Hepatocyte (in vitro differentiated cells): ENCODE data around the gene SMARCA2. TPM values are rescaled to one million over a fixed set of nuclear protein-coding genes. Genes with fewer than 3 reads are reported as not detected.

ENCODE experiments used
- DNase-seq: peaks from one replicate; pipeline ENCODE4 v3.0.0-alpha.2; 2016; ENCODE audit warnings: low spot score
- H2AFZ ChIP-seq: fragments of 200-600 bp; sonication (generic); 2 replicates; pipeline ENCODE4 v1.6.0; 2016; ENCODE audit warnings: antibody characterized with exemption, mild to moderate bottlenecking
- H3K27ac ChIP-seq: fragments of 200-600 bp; sonication (generic); 2 replicates; pipeline ENCODE4 v1.5.1; 2016; ENCODE audit warnings: mild to moderate bottlenecking
- H3K27me3 ChIP-seq: fragments of 200-600 bp; sonication (generic); 2 replicates; pipeline ENCODE4 v1.6.1; 2016
- H3K36me3 ChIP-seq: fragments of 200-600 bp; sonication (generic); replicated peaks from 2 replicates; pipeline ENCODE4 v1.5.1; 2016; ENCODE audit warnings: low read depth; ENCODE audit not compliant: insufficient read depth
- H3K4me1 ChIP-seq: fragments of 200-600 bp; sonication (generic); 2 replicates; pipeline ENCODE4 v1.5.1; 2016; ENCODE audit warnings: mild to moderate bottlenecking, moderate library complexity; ENCODE audit not compliant: insufficient read depth
- H3K4me2 ChIP-seq: fragments of 200-600 bp; sonication (generic); 2 replicates; pipeline ENCODE4 v1.6.0; 2016
- H3K4me3 ChIP-seq: fragments of 200-600 bp; sonication (generic); 2 replicates; pipeline ENCODE4 v1.5.1; 2016; ENCODE audit warnings: mild to moderate bottlenecking
- H3K79me2 ChIP-seq: fragments of 200-600 bp; sonication (generic); 2 replicates; pipeline ENCODE4 v1.6.0; 2017; ENCODE audit warnings: mild to moderate bottlenecking
- H3K9me2 ChIP-seq: fragments of 200-600 bp; sonication (generic); replicated peaks from 2 replicates; pipeline ENCODE4 v1.6.0; 2017; ENCODE audit warnings: mild to moderate bottlenecking; ENCODE audit not compliant: insufficient read depth
- H3K9me3 ChIP-seq: fragments of 200-600 bp; sonication (generic); 2 replicates; pipeline ENCODE4 v1.5.1; 2016; ENCODE audit warnings: low read depth, mild to moderate bottlenecking
- H4K20me1 ChIP-seq: fragments of 200-600 bp; sonication (generic); 2 replicates; pipeline ENCODE4 v1.6.0; 2016; ENCODE audit warnings: mild to moderate bottlenecking; ENCODE audit not compliant: insufficient read depth, poor library complexity, severe bottlenecking
- EZH2 ChIP-seq: fragments of 200-600 bp; sonication (generic); IDR thresholded peaks from 2 replicates; pipeline ENCODE4 v1.6.1; 2016; ENCODE audit warnings: antibody characterized with exemption, mild to moderate bottlenecking, borderline replicate concordance
- EZH2phosphoT487 ChIP-seq: fragments of 200-600 bp; sonication (generic); IDR thresholded peaks from one replicate; pipeline ENCODE4 v1.6.1; 2018; ENCODE audit warnings: antibody characterized with exemption, mild to moderate bottlenecking, low read depth, moderate library complexity; ENCODE audit not compliant: unreplicated experiment, severe bottlenecking
- WGBS: methylation state at CpG from one replicate; pipeline ENCODE4 v1.1.6; 2016; ENCODE audit warnings: low lambda C conversion rate; ENCODE audit errors: missing lambda C conversion rate; 5-methylcytosine and 5-hydroxymethylcytosine counted together
- polyA plus RNA-seq: library from polyadenylated mRNA; unstranded; fragments of >200 nt; fragmentation: Nextera tagmentation; extraction: Ambion mirVana; gene quantifications from 2 replicates; pipeline ENCODE4 v1.2.1, GENCODE V29; 2016
- total RNA-seq: library from RNA; depleted of rRNA; stranded (reverse); fragments of >200 nt; gene quantifications from 2 replicates; pipeline ENCODE4 v1.2.3, GENCODE V29; 2014
- TF ChIP-seq, protein P1 (sequence below): fragments of 200-600 bp; sonication (generic); IDR thresholded peaks from 2 replicates; pipeline ENCODE4 v1.5.1; 2016; ENCODE audit warnings: antibody characterized with exemption, mild to moderate bottlenecking; ENCODE audit not compliant: poor library complexity

SMARCA2 gene
- total and polyA plus RNA-seq, 2 experiments from 2014 or later: 39.9 to 65.3 TPM

DNA sequence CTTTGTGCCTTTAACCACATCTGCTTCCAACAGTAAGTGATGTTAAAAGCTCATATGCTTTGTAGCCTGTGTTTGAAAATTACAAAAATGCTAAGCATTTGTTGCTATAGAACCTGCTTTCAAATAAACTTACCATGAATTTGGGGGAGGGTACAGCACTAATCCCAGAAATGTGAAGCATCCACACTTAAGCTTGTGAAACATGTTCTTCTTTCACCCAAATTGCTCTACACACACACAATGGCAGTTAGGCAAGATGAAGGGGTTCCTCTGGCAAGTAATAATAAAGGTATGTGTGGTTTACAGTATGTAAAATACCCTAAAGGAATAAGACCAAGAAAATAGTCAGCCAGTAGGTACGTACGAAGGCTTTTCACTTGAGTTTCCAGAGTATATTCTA is 165.6 kb downstream of the SMARCA2 start:
- Histone ChIP-seq H3K79me2 (no peaks in the 10 kb centered on the region), H3K4me1 (no peaks in the 10 kb centered on the region), H4K20me1 (no peaks in the 10 kb centered on the region), H3K9me3 (no peaks in the 10 kb centered on the region), H3K27me3 (no peaks in the 10 kb centered on the region), H3K27ac (no peak overlapping the region), H3K36me3 (no peaks in the 10 kb centered on the region), H3K9me2 (no peaks in the 10 kb centered on the region), H3K4me3 (no peak overlapping the region), H3K4me2 (no peak overlapping the region), H2AFZ (no peak overlapping the region)
- DNase-seq: no peak
- no peak for TF ChIP-seq EZH2phosphoT487
- WGBS: 72% methylated on average over 2 of the region's 2 CpGs

DNA sequence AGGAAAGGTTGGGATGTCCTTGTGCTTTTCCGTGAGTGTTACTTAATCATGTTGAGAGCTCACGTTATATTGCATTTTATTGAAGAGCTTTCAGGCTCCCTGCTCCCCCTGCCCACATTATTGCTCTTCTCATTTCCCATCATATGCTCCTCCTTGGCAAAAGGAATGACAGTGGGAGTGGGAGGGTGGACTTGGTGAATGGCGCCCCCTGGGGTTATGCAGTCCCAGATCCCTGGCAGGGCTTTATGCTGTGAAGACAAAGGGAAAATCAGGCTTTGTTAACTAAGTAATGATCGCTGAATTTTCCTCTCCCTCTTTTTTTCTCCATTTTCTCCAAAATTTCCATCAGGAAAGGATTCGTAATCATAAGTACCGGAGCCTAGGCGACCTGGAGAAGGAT is 166.6 kb downstream of the SMARCA2 start:
- peak; percentile 13 for DNase-seq
- H3K9me3 ChIP-seq: no peaks in the 10 kb centered on the region
- 71% methylated on average over 7 of the region's 7 CpGs for WGBS
- no peaks in the 10 kb centered on the region for H3K4me1 ChIP-seq
- no peak overlapping the region for H3K4me2 ChIP-seq
- H3K79me2 ChIP-seq: no peaks in the 10 kb centered on the region
- no peaks in the 10 kb centered on the region for H3K9me2 ChIP-seq
- H2AFZ ChIP-seq: no peak overlapping the region
- no peaks in the 10 kb centered on the region for H3K27me3 ChIP-seq
- H3K4me3 ChIP-seq: no peak overlapping the region
- no peaks in the 10 kb centered on the region for H4K20me1 ChIP-seq
- H3K36me3 ChIP-seq: no peaks in the 10 kb centered on the region
- no peak overlapping the region for H3K27ac ChIP-seq
- TF ChIP-seq EZH2phosphoT487 (no peak), EZH2 (no peak)
- TF ChIP-seq, protein P1, sequence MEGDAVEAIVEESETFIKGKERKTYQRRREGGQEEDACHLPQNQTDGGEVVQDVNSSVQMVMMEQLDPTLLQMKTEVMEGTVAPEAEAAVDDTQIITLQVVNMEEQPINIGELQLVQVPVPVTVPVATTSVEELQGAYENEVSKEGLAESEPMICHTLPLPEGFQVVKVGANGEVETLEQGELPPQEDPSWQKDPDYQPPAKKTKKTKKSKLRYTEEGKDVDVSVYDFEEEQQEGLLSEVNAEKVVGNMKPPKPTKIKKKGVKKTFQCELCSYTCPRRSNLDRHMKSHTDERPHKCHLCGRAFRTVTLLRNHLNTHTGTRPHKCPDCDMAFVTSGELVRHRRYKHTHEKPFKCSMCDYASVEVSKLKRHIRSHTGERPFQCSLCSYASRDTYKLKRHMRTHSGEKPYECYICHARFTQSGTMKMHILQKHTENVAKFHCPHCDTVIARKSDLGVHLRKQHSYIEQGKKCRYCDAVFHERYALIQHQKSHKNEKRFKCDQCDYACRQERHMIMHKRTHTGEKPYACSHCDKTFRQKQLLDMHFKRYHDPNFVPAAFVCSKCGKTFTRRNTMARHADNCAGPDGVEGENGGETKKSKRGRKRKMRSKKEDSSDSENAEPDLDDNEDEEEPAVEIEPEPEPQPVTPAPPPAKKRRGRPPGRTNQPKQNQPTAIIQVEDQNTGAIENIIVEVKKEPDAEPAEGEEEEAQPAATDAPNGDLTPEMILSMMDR: peak; percentile 17

DNA sequence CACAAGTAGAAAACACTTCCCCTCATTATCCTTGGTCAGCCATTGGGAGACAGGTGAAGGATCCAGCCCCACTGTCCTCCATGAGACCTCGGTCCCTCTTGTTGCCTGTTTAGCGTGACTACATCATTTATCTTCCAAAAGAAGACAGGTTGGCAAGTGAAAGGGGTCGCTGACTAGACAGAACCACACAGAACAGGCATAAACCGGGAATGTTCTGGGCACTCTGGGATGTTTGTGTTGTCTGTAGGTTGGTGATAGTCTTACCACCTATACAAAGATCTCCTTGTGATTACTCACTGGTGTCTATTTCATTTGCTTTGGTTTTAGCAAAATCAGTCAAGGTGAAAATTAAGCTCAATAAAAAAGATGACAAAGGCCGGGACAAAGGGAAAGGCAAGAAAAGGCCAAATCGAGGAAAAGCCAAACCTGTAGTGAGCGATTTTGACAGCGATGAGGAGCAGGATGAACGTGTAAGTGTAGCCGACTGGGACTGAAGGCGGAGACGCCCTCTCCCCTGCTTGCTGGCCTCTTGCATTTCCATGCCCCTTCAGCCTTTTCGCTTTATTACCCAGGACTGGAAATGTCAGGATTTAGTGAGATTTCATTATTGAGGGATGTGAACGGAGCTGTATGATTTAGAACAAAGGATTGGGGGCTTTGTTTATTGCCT is 175.9 kb downstream of the SMARCA2 start:
- no peaks in the 10 kb centered on the region for H3K4me1 ChIP-seq
- H3K27ac ChIP-seq: no peak overlapping the region
- H3K79me2 ChIP-seq: no peaks in the 10 kb centered on the region
- H3K4me3 ChIP-seq: no peak overlapping the region
- H3K27me3 ChIP-seq: no peaks in the 10 kb centered on the region
- 94% methylated on average over 14 of the region's 14 CpGs for WGBS
- TF ChIP-seq EZH2: no peak
- no peak for TF ChIP-seq EZH2phosphoT487
- TF ChIP-seq, protein P1: no peak
- no peaks in the 10 kb centered on the region for H3K9me3 ChIP-seq
- H3K4me2 ChIP-seq: no peak overlapping the region
- H2AFZ ChIP-seq: no peak overlapping the region
- no peak for DNase-seq
- no peaks in the 10 kb centered on the region for H4K20me1 ChIP-seq
- H3K36me3 ChIP-seq: no peaks in the 10 kb centered on the region
- no peaks in the 10 kb centered on the region for H3K9me2 ChIP-seq

DNA sequence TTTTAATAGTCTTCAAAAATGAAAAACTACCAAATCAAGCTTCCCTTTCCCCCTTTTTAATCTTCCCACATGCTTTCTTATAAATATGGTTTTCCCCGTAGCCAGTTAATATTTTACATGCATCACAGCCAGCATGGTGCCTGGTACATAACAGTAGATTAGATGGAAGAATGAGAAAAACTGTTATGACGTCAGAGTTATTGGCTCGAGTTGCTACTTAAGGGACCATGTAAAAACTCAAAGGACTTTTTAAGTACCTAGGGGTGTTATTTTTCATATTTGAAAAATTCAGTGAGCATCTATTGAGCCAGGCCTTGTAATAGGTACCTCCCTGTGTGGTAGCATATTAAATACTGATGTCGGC is 176.4 kb downstream of the SMARCA2 start:
- Histone ChIP-seq H3K36me3 (no peaks in the 10 kb centered on the region), H3K9me2 (no peaks in the 10 kb centered on the region), H3K79me2 (no peaks in the 10 kb centered on the region), H3K27ac (no peak overlapping the region), H3K4me2 (no peak overlapping the region), H3K27me3 (no peaks in the 10 kb centered on the region), H2AFZ (no peak overlapping the region), H3K4me3 (no peak overlapping the region), H3K9me3 (no peaks in the 10 kb centered on the region), H3K4me1 (no peaks in the 10 kb centered on the region), H4K20me1 (no peaks in the 10 kb centered on the region)
- TF ChIP-seq EZH2phosphoT487 (no peak), EZH2 (no peak)
- TF ChIP-seq, protein P1: no peak
- WGBS: 85% methylated on average over 4 of the region's 4 CpGs
- no peak for DNase-seq
